Type B pancreatic cell (in vitro differentiated cells): ENCODE data around the gene SEPTIN3. TPM values are rescaled to one million over a fixed set of nuclear protein-coding genes. Genes with fewer than 3 reads are reported as not detected.

Experiments
- DNase-seq: peaks from one replicate; pipeline ENCODE4 v3.0.0; 2021; ENCODE audit warnings: mixed read lengths; ENCODE audit not compliant: unreplicated experiment; ENCODE audit errors: extremely low spot score
- H3K27ac Mint-ChIP-seq: 2 replicates; pipeline ENCODE4 v1.8.0; 2021; ENCODE audit warnings: mild to moderate bottlenecking, mixed read lengths
- H3K27me3 Mint-ChIP-seq: 2 replicates; pipeline ENCODE4 v1.8.0; 2021; ENCODE audit warnings: mixed read lengths
- H3K36me3 Mint-ChIP-seq: 2 replicates; pipeline ENCODE4 v1.8.0; 2021; ENCODE audit warnings: mixed read lengths
- H3K4me1 Mint-ChIP-seq: one replicate; pipeline ENCODE4 v1.8.0; 2021; ENCODE audit warnings: mixed read lengths; ENCODE audit not compliant: unreplicated experiment
- H3K4me3 Mint-ChIP-seq: 2 replicates; pipeline ENCODE4 v1.8.0; 2021; ENCODE audit warnings: mild to moderate bottlenecking, mixed read lengths
- H3K9me3 Mint-ChIP-seq: 2 replicates; pipeline ENCODE4 v1.8.0; 2021; ENCODE audit warnings: mixed read lengths
- total RNA-seq: library from RNA; stranded (reverse); gene quantifications from 2 replicates; pipeline ENCODE4 v1.2.1, GENCODE V29; 2021; ENCODE audit warnings: low replicate concordance
- TF ChIP-seq, protein P1 (sequence below): fragments of 200-600 bp; sonication (generic); conservative IDR thresholded peaks from 2 replicates; pipeline ENCODE4 v1.5.0; 2021; ENCODE audit warnings: antibody characterized with exemption, mild to moderate bottlenecking

Gene SEPTIN3
- total RNA-seq, 1 donor from 2014 or later, result 16.3 TPM

DNA sequence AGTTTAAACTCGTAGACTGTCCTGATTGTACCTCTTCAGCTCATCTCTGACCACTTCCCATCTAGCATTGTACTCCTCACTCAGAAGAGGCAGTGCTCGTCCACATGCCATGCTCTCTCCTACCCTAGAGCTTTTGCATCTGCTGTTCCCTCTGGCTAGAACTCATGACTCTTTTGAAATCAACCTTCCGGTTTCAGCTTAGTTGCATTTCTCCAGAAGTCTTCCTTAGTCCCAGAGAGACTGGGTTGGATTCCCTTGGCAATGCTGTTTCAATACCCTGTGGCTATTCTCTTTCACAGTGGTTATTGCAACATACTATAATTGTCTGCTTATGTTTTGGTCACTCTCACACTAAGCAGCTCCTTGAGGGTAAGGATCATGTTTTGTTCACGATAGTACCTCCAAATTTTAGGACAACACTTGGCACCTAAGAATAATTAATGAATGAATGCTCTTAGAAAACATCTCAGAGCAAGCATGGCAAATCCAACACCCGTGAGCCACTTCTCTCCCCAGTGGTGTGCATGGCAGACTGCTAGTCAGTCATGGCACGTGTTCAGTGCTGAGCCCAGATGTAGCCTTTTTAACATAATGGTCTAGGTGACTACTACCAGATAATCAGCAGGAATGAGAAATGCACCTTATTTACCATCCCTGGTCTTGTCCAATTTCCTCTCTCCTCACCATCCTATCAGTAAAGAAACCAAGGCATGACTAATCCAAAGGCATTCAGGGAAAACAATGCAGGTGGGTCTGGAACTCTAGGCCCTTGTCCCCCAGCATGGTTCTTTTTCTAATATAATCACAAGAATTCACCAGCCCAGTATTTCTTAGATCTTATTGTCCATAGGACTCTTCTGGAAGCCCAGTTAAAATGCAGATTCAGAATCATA, 14.5 kb downstream of the SEPTIN3 start:
- no peaks in the 10 kb centered on the region for H3K9me3 Mint-ChIP-seq
- TF ChIP-seq, protein P1, sequence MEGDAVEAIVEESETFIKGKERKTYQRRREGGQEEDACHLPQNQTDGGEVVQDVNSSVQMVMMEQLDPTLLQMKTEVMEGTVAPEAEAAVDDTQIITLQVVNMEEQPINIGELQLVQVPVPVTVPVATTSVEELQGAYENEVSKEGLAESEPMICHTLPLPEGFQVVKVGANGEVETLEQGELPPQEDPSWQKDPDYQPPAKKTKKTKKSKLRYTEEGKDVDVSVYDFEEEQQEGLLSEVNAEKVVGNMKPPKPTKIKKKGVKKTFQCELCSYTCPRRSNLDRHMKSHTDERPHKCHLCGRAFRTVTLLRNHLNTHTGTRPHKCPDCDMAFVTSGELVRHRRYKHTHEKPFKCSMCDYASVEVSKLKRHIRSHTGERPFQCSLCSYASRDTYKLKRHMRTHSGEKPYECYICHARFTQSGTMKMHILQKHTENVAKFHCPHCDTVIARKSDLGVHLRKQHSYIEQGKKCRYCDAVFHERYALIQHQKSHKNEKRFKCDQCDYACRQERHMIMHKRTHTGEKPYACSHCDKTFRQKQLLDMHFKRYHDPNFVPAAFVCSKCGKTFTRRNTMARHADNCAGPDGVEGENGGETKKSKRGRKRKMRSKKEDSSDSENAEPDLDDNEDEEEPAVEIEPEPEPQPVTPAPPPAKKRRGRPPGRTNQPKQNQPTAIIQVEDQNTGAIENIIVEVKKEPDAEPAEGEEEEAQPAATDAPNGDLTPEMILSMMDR, result no peak
- peaks cover 4% of the 10 kb centered on the region for H3K36me3 Mint-ChIP-seq
- H3K27me3 Mint-ChIP-seq, result peaks cover 4% of the 10 kb centered on the region
- H3K4me3 Mint-ChIP-seq, result no peak overlapping the region
- no peaks in the 10 kb centered on the region for H3K4me1 Mint-ChIP-seq
- H3K27ac Mint-ChIP-seq, result no peak overlapping the region
- no peak for DNase-seq

DNA sequence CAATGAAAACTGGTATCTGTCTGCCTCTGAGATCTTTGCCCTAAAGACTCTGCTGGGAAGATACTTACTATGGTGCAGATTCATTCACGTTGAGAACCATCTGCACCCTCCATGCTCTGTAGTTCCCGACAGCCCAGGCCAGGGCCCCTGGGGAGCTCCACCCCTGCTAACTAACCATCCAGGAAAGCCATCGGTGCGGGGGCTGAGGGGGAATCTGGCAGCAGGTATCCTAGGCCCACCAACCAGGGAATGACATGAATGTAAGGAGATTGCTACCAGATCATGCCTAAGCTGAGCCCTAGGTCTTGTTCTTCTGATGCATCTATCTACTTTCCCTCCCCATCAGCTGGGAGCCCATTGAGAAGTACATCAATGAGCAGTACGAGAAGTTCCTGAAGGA, 18.0 kb downstream of the SEPTIN3 start:
- no peaks in the 10 kb centered on the region for H3K27me3 Mint-ChIP-seq

DNA sequence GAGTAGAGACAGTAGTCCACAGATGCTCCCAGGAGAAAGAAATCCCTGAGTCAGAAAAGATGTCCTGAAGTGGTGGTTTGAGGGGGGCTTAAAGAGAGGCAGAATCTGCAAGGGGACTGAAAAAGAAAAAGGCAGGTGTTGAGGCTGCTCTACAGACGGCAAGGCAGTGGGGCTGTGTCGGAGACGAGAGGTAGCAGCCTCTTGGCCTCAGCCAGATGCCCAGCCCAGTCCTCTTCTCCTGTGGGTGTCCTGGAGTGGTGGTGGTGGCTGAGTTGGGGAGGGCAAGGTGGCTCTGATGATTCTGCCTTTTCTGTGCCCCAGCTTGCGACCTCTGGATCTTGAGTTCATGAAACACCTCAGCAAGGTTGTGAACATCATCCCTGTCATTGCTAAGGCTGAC, 20.0 kb downstream of the SEPTIN3 start:
- TF ChIP-seq, protein P1, result no peak
- no peak overlapping the region for H3K27ac Mint-ChIP-seq
- no peak overlapping the region for H3K4me3 Mint-ChIP-seq
- peaks cover 4% of the 10 kb centered on the region for H3K36me3 Mint-ChIP-seq
- H3K4me1 Mint-ChIP-seq, result no peaks in the 10 kb centered on the region
- H3K27me3 Mint-ChIP-seq, result no peaks in the 10 kb centered on the region
- no peaks in the 10 kb centered on the region for H3K9me3 Mint-ChIP-seq
- no peak for DNase-seq

More for the DNA sequence above, 18.0 kb downstream of the SEPTIN3 start:
- Mint-ChIP-seq H3K27ac (no peak overlapping the region), H3K9me3 (no peaks in the 10 kb centered on the region), H3K36me3 (peaks cover 4% of the 10 kb centered on the region), H3K4me1 (no peaks in the 10 kb centered on the region), H3K4me3 (no peak overlapping the region)
- TF ChIP-seq, protein P1, result no peak
- DNase-seq, result no peak

DNA sequence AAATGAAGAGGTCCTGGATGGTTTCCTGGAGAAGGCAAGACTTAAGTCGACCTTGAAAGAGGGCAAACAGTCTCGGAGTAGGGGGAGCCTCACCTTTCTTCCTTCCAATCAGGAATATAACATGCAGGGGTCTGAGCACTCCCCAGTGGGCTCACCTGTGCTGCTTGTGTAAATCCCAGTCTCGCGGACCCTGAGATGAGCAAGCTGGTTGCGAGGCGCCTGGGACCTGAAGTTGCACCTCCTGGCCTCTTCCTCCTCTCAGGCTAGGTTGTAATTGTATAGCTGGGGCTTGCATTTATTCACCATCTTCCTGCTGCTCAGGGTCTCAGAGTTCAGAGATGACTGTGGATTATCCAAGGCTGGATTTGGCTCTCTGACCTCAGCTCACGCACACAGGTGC, 21.9 kb downstream of the SEPTIN3 start:
- no peak for DNase-seq
- Mint-ChIP-seq H3K27me3 (no peaks in the 10 kb centered on the region), H3K36me3 (peaks cover 2% of the 10 kb centered on the region), H3K9me3 (no peaks in the 10 kb centered on the region), H3K4me1 (no peaks in the 10 kb centered on the region), H3K4me3 (no peak overlapping the region), H3K27ac (no peak overlapping the region)
- TF ChIP-seq, protein P1, result no peak

DNA sequence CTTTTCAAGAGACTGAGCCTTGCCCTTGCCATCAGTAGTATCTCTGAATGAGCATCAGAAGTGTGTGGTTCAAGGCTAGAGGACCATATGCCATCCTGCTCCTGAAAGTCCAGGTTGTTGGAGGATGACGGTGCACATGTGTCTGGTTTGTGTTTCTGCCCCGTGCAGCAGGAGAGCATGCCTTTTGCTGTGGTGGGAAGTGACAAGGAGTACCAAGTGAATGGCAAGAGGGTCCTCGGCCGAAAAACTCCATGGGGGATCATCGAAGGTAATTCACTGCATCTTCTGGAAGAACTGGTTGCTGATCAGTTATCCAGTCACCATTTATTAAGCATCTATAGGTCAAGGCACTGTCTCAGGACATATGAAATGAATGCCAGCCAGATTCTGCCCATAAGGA, 23.3 kb downstream of the SEPTIN3 start:
- TF ChIP-seq, protein P1, result no peak
- no peaks in the 10 kb centered on the region for H3K4me1 Mint-ChIP-seq
- no peaks in the 10 kb centered on the region for H3K27me3 Mint-ChIP-seq
- no peak for DNase-seq
- no peaks in the 10 kb centered on the region for H3K9me3 Mint-ChIP-seq
- no peaks in the 10 kb centered on the region for H3K36me3 Mint-ChIP-seq
- no peak overlapping the region for H3K27ac Mint-ChIP-seq
- H3K4me3 Mint-ChIP-seq, result no peak overlapping the region
